Germinal center (tissue), 1 donor: ENCODE data around the gene HORMAD2.

Experiments used
- DNase-seq: peaks from one replicate; pipeline ENCODE4 v3.0.0; 2012; ENCODE audit warnings: mixed read lengths, low spot score

The HORMAD2 gene

GRCh38 chr22:30167734-30168133, 87.5 kb downstream of the HORMAD2 start:
- DNase-seq, result no peak

DNA sequence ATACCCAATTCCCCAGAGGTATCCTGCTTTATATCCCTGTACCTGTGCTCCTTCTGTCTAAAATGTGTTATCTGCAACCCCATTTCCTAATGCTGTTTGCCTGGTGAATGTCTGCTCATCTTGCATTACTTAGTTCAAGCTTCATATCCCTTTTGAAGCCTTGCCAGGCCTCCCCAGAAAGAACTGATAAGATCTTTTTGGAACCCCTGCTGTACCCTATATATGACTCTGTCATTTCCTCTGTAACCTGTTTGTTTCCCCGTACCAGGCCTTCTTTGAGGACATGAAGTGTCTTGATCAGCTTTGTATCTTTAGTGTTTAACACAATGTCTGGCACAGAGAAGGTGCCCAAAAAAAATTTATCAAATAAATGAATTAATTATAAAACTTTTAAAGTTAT, 88.7 kb downstream of the HORMAD2 start:
- DNase-seq, result no peak

DNA sequence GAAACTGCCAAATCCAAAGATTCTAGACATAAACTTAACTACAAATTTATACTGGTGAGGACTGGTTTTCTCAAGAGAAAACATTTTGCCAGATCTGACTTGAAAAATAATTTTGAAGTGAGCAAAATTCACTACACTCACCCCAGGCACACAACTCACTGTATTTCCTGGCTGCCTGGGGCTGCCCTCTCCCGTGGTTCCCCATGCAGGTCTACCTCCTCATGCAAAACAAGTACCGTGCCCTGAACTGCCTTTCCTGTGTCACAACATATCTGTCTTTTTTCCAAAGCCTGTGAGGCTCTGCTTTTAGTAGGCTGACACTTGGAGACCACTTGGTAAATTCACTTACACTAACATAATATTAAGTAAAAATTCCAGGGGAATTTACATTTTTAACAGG, 89.9 kb downstream of the HORMAD2 start:
- DNase-seq, result no peak

DNA sequence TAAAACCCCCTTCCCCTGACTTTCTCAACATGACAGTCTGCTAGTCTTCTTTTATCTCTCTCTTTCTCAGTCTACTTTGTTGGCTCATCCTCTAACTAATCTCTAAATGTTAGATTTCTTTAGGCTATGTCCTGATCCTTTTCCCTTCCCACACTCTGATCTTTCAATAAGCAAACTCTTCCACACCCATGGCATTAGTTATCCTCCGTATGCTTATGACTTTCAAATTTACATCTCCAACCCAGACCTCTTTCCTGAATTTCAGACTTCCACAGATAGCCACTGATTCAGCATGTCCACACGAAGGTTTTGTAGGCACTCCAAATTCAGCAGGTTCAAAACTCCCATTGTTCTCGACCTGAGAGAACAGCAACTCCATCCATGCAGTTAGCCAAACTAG, 90.7 kb downstream of the HORMAD2 start:
- DNase-seq, result no peak

DNA sequence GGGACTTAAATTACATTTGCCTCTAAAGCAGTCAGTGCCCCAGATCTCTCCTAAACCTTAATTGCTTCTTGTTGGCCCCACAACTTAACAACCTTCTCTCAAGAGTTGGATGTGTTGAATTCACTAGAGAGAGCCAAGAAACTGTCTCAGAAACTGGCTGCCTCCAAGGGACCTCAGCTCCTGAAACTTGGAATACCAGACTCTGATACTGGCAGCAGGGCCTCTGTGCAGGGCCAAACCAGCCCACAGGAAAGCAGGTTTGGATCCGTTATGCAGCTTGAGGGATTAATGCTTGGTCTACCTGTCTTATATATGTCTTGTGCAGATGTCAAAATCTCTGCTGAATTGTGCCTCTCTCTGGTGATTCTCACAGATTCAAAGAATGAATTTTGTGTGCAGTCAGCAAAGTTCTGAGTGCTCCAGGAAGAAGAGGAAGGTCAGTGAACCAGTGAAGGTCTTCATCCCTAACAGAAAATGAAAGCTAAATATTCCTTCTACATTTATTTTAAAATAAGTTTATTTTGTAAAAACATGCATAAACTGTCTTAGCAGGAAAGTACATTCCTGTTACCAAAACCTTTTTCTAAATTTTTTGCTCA, 95.5 kb downstream of the HORMAD2 start:
- DNase-seq, result no peak

DNA sequence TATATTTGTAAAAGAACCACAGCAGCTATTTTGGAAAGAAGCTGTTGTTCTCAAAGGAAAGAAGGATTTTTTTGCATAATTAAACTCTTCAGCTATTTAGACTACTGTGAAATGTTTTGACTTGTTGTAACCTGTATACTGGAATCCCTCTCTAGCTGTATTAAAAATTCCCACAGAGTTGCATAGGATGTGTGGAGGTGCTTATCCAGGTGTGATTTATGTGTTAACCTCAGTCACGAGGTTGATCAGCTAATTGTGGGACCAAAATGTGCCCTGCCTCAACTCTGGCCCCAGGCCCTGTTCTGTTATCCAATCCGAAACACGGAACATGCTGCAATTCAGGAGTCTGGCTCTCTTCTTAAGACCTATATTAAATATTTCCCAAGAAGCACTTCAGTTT, 96.2 kb downstream of the HORMAD2 start:
- DNase-seq, result no peak

- DNase-seq, result no peak
Measured at GRCh38 chr22:30178181-30179126, 98.2 kb downstream of the HORMAD2 start.

GRCh38 chr22:30180616-30181015, 100.4 kb downstream of the HORMAD2 start:
- no peak for DNase-seq

- DNase-seq, result no peak
Measured at GRCh38 chr22:30181459-30182349, 101.4 kb downstream of the HORMAD2 start.

DNA sequence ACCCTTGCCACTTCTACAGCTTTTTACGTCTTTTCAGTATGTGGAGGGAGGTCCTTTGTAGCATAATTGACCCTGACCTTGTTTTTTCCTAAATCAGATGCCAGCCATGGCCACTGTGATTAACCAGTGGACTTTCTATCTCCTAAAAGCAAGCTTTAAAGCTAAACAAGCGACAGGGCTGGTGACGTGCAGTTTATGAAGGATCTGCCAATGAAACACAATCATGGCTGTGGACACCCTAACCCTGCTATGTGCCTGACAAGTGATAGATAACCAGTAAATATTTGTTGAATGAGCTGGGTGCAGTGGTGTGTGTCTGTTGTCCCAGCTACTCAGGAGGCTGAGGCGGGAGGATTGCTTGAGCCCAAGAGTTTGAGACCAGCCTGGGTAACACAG, 102.1 kb downstream of the HORMAD2 start:
- no peak for DNase-seq

DNA sequence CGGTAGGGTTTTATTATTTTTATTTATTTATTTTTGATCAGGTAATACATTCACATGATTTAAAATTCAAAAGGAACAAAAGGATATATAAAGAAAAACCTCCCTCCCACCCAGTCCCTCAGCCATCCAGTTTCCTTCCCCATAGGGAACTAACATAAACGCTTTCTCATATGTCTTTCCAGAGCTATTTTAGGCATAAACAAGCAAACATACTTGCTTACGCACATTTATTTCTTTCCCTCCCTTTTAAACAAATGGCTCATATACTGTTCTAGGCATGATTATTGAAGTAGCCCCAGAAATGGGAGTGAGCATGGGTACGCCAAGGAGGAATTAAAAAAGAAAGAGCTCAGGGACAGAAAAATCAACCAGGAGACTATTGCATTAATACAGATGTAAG, 102.6 kb downstream of the HORMAD2 start:
- no peak for DNase-seq

DNA sequence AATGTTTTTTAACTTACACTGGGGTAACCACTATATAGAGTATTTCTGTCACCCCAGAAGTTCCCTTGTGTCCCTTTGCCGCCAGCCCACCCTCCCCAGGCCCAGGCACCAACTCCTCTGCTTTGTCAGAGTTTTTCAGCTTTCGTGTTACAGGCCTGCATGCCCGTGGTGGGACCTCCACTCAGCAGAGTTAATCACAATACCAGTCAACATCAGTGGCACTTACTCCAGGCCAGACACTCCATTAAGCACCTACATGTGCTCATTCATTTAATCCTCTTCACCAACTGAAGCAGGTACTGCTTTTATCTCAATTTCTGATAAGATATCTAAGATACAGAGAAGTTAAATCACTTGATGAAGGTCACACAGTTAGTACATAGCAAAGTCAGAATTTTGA, 103.0 kb downstream of the HORMAD2 start:
- no peak for DNase-seq

GRCh38 chr22:30183861-30184278, 103.6 kb downstream of the HORMAD2 start:
- DNase-seq, result no peak

GRCh38 chr22:30185129-30185528, 104.9 kb downstream of the HORMAD2 start:
- no peak for DNase-seq

- DNase-seq, result no peak
Measured at GRCh38 chr22:30185549-30185948, 105.3 kb downstream of the HORMAD2 start.

GRCh38 chr22:30186041-30186440, 105.8 kb downstream of the HORMAD2 start:
- DNase-seq, result no peak

- DNase-seq, result no peak
Measured at GRCh38 chr22:30186510-30186909, 106.2 kb downstream of the HORMAD2 start.

- no peak for DNase-seq
Measured at GRCh38 chr22:30187094-30187493, 106.8 kb downstream of the HORMAD2 start.

DNA sequence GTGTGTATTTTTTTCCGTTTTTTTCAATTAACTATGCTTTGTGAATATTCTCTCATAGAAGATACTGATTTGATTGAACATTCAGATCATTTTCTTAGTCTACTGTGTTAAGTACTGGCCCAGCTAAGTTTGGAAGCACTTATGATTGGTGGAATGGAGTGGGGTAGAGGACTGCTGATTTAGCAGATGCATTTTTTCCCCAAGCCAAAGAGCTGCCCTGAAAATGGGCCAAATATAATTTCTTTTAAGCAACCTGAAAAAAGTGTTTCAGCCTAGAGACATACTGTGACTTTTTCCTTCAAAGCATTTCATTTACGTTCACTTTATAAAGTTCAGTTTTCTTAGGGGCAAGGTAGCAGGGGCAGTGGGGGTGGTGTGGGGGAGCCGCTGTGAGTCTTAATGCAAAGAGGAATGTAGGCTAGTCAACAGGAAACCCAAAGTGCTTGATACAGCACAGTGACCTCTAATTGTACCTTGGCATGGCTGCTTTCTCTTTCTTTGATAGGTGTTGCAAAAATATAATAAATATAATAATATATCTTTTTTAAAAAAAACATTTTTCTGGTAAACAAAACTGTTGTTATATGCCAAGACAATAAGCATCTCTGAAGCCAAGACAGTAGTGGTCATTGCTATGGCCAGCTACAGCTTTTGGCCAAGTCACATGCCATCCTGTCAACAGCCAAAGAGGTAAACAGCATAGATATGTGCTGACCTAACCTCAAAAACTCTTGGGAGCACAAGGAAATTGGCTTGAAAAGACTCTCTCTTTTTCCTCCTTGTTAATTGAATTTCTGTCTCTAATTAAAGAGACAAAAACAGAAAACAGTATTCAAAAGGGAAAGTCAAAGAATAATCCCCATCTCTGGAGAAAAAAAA, 107.5 kb downstream of the HORMAD2 start:
- DNase-seq, result no peak

- DNase-seq, result no peak
Measured at GRCh38 chr22:30188911-30189310, 108.6 kb downstream of the HORMAD2 start.

DNA sequence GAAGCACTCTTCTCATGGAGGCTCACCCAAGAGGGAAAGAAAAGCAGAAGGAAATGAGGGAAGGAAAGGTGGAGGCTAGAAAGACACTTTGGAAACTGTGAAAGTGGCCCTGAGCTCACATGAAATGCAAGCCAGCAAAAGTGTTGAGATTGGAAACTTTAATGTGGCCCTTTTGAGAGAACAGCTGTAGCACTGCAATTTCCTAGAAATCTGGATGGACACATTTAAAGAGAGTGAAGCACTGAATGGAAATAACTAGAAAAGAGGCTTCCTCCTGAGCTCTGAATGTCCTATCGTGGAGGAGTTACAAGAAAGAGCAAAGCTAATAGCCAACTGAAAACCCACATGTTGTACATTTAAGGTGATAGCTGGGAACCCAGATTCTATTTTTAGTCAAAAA, 110.3 kb downstream of the HORMAD2 start:
- DNase-seq, result no peak
